Prostate gland (tissue), 2 donors: ENCODE data around the gene CCNF. TPM values are rescaled to one million over a fixed set of nuclear protein-coding genes. Genes with fewer than 3 reads are reported as not detected.

Source experiments
- DNase-seq: peaks from one replicate; pipeline ENCODE4 v3.0.0-alpha.2; 2019; ENCODE audit warnings: low spot score
- H3K27ac ChIP-seq, 2 donors: fragments of 200-600 bp; sonication (generic); 2 replicates each; pipeline ENCODE4 v1.5.1; 2017 to 2019
- H3K27me3 ChIP-seq: fragments of 200-600 bp; sonication (generic); replicated peaks from 2 replicates; pipeline ENCODE4 v1.5.1; 2019; ENCODE audit not compliant: insufficient read depth
- H3K36me3 ChIP-seq, 2 donors: fragments of 200-600 bp; sonication (generic); 1 replicate in 1 of 2; 2 replicates in 1 of 2; pipeline versions ENCODE4 v1.5.1 to v1.8.1; 2017 to 2019
- H3K4me1 ChIP-seq: fragments of 200-600 bp; sonication (generic); replicated peaks from 2 replicates; pipeline ENCODE4 v1.5.1; 2019
- H3K4me3 ChIP-seq, 2 donors: fragments of 200-600 bp; sonication (generic); 2 replicates each; pipeline ENCODE4 v1.5.1; 2017 to 2019
- H3K9me3 ChIP-seq: fragments of 200-600 bp; sonication (generic); 2 replicates; pipeline ENCODE4 v1.5.1; 2017
- CTCF ChIP-seq, 4 experiments: fragments of 200-600 bp in 2 of 4; fragments of 450-650 bp in 2 of 4; sonication (generic) in 2 of 4; IDR thresholded peaks; 1 replicate in 3 of 4; 2 replicates in 1 of 4; pipeline ENCODE4 v1.5.1; 2016 to 2019; ENCODE audit warnings: antibody characterized with exemption in 4 of 4, mild to moderate bottlenecking in 2 of 4, moderate library complexity in 2 of 4
- POLR2A ChIP-seq: fragments of 450-650 bp; IDR thresholded peaks from one replicate; pipeline ENCODE4 v1.6.1; 2016; ENCODE audit warnings: antibody characterized with exemption, mild to moderate bottlenecking
- POLR2AphosphoS5 ChIP-seq: sonication (generic); formaldehyde crosslinking; IDR thresholded peaks from one replicate; pipeline ENCODE4 v1.6.1; 2017; ENCODE audit warnings: antibody characterized with exemption
- WGBS: methylation state at CpG from one replicate; pipeline ENCODE4 v1.1.5; 2018; 5-methylcytosine and 5-hydroxymethylcytosine counted together
- intact Hi-C: fragments of 100-400 bp; cut with DNase I; formaldehyde crosslinking; loops from one replicate; pipeline ENCODE4 v1.14.2; 2022
- microRNA-seq: library from miRNA; unstranded; fragments of <30 nt; microRNA quantifications from one replicate; pipeline ENCODE4, GENCODE V29; 2016
- small RNA-seq, 2 donors: library from RNA; depleted of rRNA; stranded (forward); fragments of <200 nt; gene quantifications; one replicate each; pipeline ENCODE3, GENCODE V24; 2016
- total RNA-seq, 2 donors: library from RNA; depleted of rRNA; stranded (reverse); fragments of >200 nt; gene quantifications; one replicate each; pipeline ENCODE4 v1.1.0, GENCODE V29; 2016

Gene CCNF
- total RNA-seq, 2 donors from 2014 or later = 7.3 to 8.0 TPM

- intact Hi-C loops = no loop called here
- no peak for DNase-seq
- H3K27me3 ChIP-seq = no peaks in the 10 kb centered on the region
- H3K27ac ChIP-seq = no peak overlapping the region
- no peak overlapping the region for H3K4me3 ChIP-seq
- H3K4me1 ChIP-seq = no peaks in the 10 kb centered on the region
- no peaks in the 10 kb centered on the region for H3K36me3 ChIP-seq
- WGBS = 83% methylated on average over 13 of the region's 14 CpGs
- H3K9me3 ChIP-seq = no peaks in the 10 kb centered on the region
- TF ChIP-seq CTCF (IDR thresholded peaks at IDR 0.05) = no peak
- no peak for TF ChIP-seq POLR2AphosphoS5
- TF ChIP-seq POLR2A = no peak
Observed at GRCh38 chr16:2507052-2507659, 77.9 kb downstream of the CCNF start.

GRCh38 chr16:2507665-2508064 is 78.4 kb downstream of the CCNF start:
- Histone ChIP-seq H3K27me3 (no peaks in the 10 kb centered on the region), H3K4me3 (no peak overlapping the region), H3K36me3 (no peaks in the 10 kb centered on the region), H3K9me3 (no peaks in the 10 kb centered on the region), H3K4me1 (no peaks in the 10 kb centered on the region), H3K27ac (no peak overlapping the region)
- no peak for DNase-seq
- TF ChIP-seq POLR2A (no peak), POLR2AphosphoS5 (no peak), CTCF (IDR thresholded peaks at IDR 0.05) (no peak)
- intact Hi-C loops = no loop called here
- WGBS = 84% methylated on average over 10 of the region's 11 CpGs

Small RNAs within 50 kb of the gene (microRNA-seq; reads per million reads assigned to microRNA genes)
- gene MIR6767 = not detected
- not detected for gene MIR6768

Small RNAs within 50 kb of the gene (small RNA-seq; reads per million reads assigned to genes)
- 0 reads per million in 2 donors for gene MIR6768

Other genes starting within 250 kb of the CCNF start
- gene CASKIN1, start 232.8 kb upstream of the CCNF start, total RNA-seq = 1 to 10 TPM in 1 of 2 donors, under 1 TPM in 1; 0.77 to 5.3 TPM
- gene MLST8, start 224.0 kb upstream of the CCNF start, total RNA-seq = 100 to 1,000 TPM in 1 of 2 donors, 10 to 100 TPM in 1; 55.9 to 110 TPM
- 10 to 100 TPM; 18.4 to 26.2 TPM for gene BRICD5, start 218.6 kb upstream of the CCNF start, total RNA-seq
- gene PGP, start 214.6 kb upstream of the CCNF start, total RNA-seq = 10 to 100 TPM; 12.7 to 23.7 TPM
- 10 to 100 TPM; 38.7 to 69.1 TPM for gene E4F1, start 205.9 kb upstream of the CCNF start, total RNA-seq
- 1 to 10 TPM in 1 of 2 donors, under 1 TPM in 1; 0.77 to 4.6 TPM for gene DNASE1L2, start 193.0 kb upstream of the CCNF start, total RNA-seq
- gene ECI1, start 177.9 kb upstream of the CCNF start, total RNA-seq = 10 to 100 TPM; 48.5 to 87.0 TPM
- gene RNPS1, start 161.3 kb upstream of the CCNF start, total RNA-seq = 100 to 1,000 TPM; 163 to 241 TPM
- 10 to 100 TPM in 1 of 2 donors, 1 to 10 TPM in 1; 8.2 to 24.7 TPM for gene ABCA3, start 88.7 kb upstream of the CCNF start, total RNA-seq
- 10 to 100 TPM in 1 of 2 donors, 1 to 10 TPM in 1; 3.0 to 12.1 TPM for gene TEDC2, start 30.7 kb downstream of the CCNF start, total RNA-seq
- 1 to 10 TPM in 1 of 2 donors, not detected in 1; 1.4 TPM for gene NTN3, start 41.9 kb downstream of the CCNF start, total RNA-seq
- gene TBC1D24, start 45.7 kb downstream of the CCNF start, total RNA-seq = 10 to 100 TPM; 22.4 to 26.2 TPM
- 100 to 1,000 TPM; 114 to 164 TPM for gene ATP6V0C, start 84.5 kb downstream of the CCNF start, total RNA-seq
- gene AMDHD2, start 90.9 kb downstream of the CCNF start, total RNA-seq = 10 to 100 TPM; 41.4 to 78.1 TPM
- 1 to 10 TPM; 1.3 to 8.1 TPM for gene CEMP1, start 102.0 kb downstream of the CCNF start, total RNA-seq
- 10 to 100 TPM; 33.1 to 73.2 TPM for gene PDPK1, start 108.6 kb downstream of the CCNF start, total RNA-seq